DND-41 (cell line): ENCODE measurements around the gene SYT1.

ENCODE experiments used
- CTCF ChIP-seq: IDR thresholded peaks from 2 replicates; pipeline ENCODE4 v1.5.1; 2012; ENCODE audit warnings: borderline replicate concordance, low read length, moderate library complexity, mild to moderate bottlenecking; ENCODE audit not compliant: poor library complexity, severe bottlenecking; ENCODE audit errors: extremely low read depth
- EZH2 ChIP-seq: IDR thresholded peaks from 3 replicates; pipeline ENCODE4 v1.6.1; 2012; ENCODE audit warnings: borderline replicate concordance, low read depth, mild to moderate bottlenecking, moderate library complexity, low read length, inconsistent platforms; ENCODE audit not compliant: severe bottlenecking

GRCh38 chr12:79327465-79327864 is 462.9 kb downstream of the SYT1 start:
- TF ChIP-seq CTCF, result no peak
- no peak for TF ChIP-seq EZH2
